Activated CD4-positive, alpha-beta T cell treated with anti-CD3 and anti-CD28 coated beads, Interleukin-2, amount 50 U/mL, for 16 hours (primary cell): ENCODE measurements around the gene AHCYL1.
"Not testable (repeated sequence)": the region's sequence is repeated elsewhere in the genome, so short reads cannot be mapped to it uniquely, and the experiment has no call there.

Source experiments
- DNase-seq: peaks from one replicate; pipeline ENCODE4 v3.0.0-alpha.2; 2020

Gene AHCYL1

GRCh38 chr1:109984456-109985246 lies at the start of gene AHCYL1:
TSS of gene AHCYL1 (plus strand) at chr1:109984765. CDS start at chr1:109985053, 288 bp downstream.
- DNase-seq = peak; percentile 100

- no peak for DNase-seq
Measured at GRCh38 chr1:109935451-109935900, 49.1 kb upstream of the AHCYL1 start.

GRCh38 chr1:109937738-109938137 lies 46.8 kb upstream of the AHCYL1 start:
- DNase-seq = no peak

GRCh38 chr1:109938556-109938955 lies 46.0 kb upstream of the AHCYL1 start:
- DNase-seq = no peak

- no peak for DNase-seq
Measured at GRCh38 chr1:109942434-109942833, 42.1 kb upstream of the AHCYL1 start.

- DNase-seq = no peak
Measured at GRCh38 chr1:109944541-109944940, 40.0 kb upstream of the AHCYL1 start.

GRCh38 chr1:109946511-109946910 lies 38.1 kb upstream of the AHCYL1 start:
- no peak for DNase-seq

- DNase-seq = no peak
Measured at GRCh38 chr1:109947582-109948284, 36.8 kb upstream of the AHCYL1 start.

GRCh38 chr1:109948285-109948630 lies 36.3 kb upstream of the AHCYL1 start:
- DNase-seq = no peak

GRCh38 chr1:109950038-109950437 lies 34.5 kb upstream of the AHCYL1 start:
- no peak for DNase-seq

GRCh38 chr1:109950509-109950908 lies 34.1 kb upstream of the AHCYL1 start:
- DNase-seq = no peak

GRCh38 chr1:109951501-109951900 lies 33.1 kb upstream of the AHCYL1 start:
- DNase-seq = not testable (repeated sequence)

- DNase-seq = no peak
Measured at GRCh38 chr1:109954041-109954512, 30.5 kb upstream of the AHCYL1 start.

- no peak for DNase-seq
Measured at GRCh38 chr1:109959632-109959973, 25.0 kb upstream of the AHCYL1 start.

- no peak for DNase-seq
Measured at GRCh38 chr1:109959974-109960744, 24.4 kb upstream of the AHCYL1 start.

- DNase-seq = no peak
Measured at GRCh38 chr1:109960745-109961094, 23.8 kb upstream of the AHCYL1 start.

- DNase-seq = no peak
Measured at GRCh38 chr1:109963864-109964263, 20.7 kb upstream of the AHCYL1 start.

GRCh38 chr1:109969146-109969829 lies 15.3 kb upstream of the AHCYL1 start:
- DNase-seq = no peak

GRCh38 chr1:109969907-109970306 lies 14.7 kb upstream of the AHCYL1 start:
- no peak for DNase-seq

GRCh38 chr1:109971559-109971958 lies 13.0 kb upstream of the AHCYL1 start:
- DNase-seq = no peak

GRCh38 chr1:109974191-109974590 lies 10.4 kb upstream of the AHCYL1 start:
- no peak for DNase-seq

GRCh38 chr1:109975718-109976117 lies 8.8 kb upstream of the AHCYL1 start:
- no peak for DNase-seq

GRCh38 chr1:109976762-109977161 lies 7.8 kb upstream of the AHCYL1 start:
- no peak for DNase-seq
